NCI-H748 (cell line): ENCODE data around the gene IQCE.

ENCODE experiments used
- DNase-seq: peaks from one replicate; lab custom pipeline; 2025; ENCODE audit not compliant: unreplicated experiment; lab: John Stamatoyannopoulos, UW

Gene IQCE

DNA sequence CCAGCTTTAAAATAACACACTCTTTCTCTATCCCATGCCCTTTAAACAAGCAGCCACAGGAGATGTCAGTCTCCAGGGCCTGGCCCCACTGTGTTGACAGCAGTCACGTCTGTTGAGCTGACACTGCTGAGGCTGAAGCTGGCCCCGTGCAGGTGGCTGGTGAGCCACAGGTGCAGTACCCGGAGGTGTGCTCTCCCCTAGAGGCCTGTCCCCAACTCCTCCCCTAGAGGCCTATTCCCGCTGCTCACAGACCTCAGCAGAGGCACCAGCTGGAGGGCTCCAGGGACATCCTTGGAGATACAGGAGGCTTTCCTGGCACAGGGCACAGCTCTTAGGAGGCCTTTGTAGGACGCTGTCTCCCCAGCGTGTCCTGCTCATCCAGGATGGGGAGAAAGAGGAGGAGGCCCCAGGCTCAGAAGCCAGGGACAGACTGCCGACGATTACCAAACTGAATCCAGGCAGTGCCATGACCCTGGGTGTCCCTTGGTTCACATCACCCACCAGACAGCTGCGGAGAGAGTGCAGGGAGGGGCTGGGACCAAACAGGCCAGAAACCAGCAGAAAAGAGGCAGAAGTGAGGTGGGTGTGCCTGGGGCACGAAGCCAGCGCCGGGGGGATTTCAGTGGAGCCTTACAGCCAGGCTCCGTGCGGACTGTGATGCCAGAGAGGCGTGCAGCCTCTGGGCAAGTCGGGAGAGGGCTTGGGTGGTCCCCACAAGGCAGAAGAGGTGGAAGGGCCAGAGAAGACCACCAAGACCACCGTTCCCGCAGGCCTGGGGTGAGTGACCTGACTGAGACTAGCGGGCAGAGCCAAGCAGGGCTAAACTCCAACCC, 54.5 kb downstream of the IQCE start:
- DNase-seq = no peak

DNA sequence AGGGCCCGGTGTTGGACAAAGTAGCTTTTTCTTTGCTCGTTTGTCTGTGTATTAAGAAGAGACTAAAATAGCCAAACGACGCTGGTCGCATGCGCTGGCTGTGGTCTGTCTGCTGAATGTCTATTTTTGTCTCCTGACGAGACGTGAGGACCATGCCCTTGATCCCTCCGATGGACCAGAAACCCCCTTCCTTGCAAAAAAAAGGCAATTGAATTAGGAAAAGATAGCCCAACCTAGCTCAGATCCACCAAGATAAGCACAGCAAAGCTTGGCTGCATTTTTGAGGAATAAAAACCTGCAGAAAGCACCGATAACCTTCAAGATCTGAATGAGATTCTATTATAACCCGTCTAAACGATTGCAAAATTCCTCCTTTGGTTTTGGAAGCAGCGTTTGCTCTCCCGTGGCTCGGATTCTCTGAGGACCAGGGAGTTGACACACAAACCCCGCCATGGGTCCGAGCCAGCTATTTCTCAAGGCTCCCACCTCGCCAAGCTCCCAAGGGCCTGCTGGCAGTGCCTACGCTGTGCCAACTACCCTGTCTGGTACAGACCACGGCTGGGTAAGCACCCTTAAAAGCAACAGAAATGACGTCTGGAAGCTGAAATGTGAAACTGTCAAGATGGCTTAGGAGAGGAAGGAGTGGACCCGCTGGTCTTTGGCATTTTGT, 55.3 kb downstream of the IQCE start:
- DNase-seq = no peak

DNA sequence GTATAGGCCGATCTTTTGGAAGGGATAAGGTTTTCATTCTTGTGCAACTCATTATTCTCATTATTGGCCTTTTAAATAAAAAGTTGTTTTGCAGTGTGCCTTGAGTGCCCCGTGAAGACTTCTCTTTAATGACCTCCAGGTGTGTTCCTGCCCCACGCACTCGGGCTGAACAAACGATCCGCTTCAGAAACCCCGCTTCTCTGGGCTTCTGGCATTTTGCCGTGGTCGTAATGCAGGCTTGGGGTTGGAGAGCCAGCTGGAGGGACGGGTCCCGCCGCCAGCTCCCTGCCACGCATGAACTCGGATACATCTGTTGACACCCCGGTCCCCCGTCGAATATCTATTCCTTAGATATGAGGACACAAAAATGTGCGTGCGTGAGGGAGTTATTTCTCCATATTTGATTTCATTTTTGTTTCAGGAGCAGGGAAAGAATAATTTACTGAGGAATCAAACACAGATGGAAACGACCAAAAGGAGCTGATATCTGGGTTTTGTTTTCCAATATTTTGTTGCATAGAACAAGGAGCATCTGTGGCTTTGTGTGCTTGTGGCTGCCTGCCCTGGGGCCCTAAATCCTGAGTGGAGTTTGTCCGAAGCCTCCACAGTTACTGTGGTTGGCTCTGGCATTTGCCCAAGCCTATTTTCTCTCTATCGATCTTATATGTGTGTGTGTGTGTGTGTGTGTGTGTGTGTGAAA, 56.0 kb downstream of the IQCE start:
- DNase-seq = no peak

DNA sequence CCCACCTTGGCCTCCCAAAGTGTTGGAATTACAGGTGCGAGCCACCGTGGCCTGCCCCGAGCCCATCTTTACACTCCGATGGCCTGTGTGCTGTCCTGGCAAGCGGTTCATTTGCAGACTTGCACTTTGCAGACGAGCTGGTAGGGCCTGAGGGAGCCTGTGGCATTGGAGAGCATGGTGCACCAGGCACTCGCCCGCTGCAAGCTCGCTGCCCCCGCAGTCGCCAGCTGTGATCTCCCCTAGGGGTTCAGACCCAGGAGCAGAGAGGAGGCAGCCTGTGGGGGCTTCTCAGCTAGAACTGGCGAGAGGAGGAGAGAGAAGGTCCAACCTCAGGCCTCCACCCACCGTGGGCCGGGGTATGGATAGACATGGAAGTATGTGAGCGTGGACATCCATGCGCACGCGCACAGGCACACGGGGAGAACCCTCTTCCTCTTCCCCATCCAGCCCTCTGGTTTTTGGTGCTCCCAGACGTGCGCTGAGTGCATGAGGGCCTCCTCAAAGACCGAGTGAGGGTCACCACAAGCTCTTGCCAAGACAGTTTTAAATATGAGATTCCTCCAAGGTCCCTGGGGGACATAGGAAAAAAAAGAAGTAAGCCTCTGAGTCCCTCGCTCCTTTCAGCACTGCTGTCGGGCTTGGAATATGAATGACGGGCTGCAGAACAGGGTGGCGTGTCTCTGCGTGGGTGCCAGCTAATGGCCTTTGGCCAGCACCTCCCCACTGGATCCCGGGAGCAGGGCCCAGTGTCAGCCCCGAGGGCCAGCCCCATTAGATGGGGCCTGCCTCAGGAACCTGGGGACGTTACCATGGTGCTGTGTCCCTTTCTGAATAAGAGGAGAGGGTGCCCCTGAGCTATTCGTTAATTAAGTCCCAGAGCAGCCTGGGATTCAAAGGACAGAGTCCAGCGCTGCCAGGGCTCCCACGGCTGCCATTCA, 57.9 kb downstream of the IQCE start:
- no peak for DNase-seq

DNA sequence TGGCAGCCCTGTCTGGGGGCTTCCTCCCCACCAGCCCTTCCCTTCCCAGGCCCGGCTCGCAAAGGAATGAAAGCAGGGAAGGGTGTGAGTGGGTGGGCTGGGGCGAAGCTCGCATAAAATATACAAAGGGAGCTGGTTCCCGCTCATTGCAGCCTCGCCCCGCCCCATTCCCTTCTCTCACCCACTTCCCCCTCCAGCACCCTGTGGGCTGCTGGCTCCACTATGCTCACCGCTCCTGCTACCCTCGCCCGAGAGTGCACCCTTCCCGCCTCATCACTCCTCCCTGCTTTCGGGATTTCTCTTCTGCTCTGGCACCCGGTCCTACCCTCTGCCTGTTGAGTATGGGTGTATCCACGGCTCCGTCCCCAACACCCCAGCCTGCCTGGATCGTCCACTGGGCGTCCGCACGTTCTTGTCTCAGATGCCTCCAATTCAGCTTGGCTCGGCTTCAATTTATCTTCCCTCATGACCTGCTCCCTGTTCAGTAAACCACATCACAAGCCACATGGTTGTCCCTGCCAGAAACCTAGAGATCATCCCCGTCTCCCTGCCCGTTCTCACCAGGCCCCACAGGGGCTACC, 58.6 kb downstream of the IQCE start:
- no peak for DNase-seq

DNA sequence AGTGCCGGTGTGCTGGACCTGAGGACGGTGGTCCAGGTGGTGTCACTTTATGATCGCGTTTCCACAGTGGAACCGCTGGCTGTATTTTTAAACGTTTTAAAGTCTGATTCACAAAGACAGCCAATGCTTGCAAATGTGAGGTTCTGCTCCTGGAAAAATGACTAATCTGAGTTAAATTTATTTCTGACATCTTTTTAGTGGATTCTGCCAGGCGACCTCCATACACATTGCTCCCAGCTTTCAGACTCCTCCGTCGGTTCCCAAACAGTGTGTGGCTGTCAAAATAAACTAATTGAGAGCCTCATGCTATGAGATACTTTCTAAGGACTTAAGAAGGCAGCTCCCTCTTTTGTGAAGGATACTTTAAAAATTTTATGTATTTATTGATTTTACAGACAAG, 60.3 kb downstream of the IQCE start:
- no peak for DNase-seq

DNA sequence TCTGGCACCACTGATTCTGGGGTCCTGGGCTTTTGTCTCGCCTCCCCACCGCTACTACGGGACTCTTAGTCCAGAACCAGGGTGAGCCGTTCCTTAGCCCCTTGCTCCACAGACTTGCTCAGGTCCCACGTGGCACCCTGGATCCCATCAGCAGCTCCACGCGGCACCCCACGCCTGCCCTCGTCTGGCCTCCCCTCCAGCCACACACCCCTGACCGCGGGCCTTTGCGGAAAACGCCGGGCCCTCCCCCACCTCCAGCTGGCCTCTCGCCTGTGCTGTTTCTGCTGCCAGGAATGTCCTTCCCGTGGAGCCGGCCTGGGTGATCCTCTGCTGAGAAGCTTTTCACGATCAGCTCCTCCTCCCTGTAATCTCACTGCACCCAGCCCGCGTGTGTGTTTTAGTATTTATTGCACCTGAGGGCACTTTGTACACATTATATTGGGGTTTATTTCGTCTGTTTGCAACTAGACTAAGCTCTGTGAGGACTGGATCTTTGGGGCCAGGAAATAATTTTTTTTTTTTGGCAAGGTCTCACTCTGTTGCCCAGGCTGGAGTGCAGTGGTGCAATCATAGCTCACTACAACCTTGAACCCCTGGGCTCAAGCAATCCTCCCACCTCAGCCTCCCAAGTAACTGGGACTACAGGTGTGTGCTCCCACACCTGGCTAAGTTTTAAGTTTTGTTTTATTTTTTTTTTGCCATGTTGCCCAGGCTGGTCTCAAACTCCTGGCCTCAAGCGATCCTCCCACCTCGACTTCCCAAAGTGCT, 62.5 kb downstream of the IQCE start:
- DNase-seq = no peak

DNA sequence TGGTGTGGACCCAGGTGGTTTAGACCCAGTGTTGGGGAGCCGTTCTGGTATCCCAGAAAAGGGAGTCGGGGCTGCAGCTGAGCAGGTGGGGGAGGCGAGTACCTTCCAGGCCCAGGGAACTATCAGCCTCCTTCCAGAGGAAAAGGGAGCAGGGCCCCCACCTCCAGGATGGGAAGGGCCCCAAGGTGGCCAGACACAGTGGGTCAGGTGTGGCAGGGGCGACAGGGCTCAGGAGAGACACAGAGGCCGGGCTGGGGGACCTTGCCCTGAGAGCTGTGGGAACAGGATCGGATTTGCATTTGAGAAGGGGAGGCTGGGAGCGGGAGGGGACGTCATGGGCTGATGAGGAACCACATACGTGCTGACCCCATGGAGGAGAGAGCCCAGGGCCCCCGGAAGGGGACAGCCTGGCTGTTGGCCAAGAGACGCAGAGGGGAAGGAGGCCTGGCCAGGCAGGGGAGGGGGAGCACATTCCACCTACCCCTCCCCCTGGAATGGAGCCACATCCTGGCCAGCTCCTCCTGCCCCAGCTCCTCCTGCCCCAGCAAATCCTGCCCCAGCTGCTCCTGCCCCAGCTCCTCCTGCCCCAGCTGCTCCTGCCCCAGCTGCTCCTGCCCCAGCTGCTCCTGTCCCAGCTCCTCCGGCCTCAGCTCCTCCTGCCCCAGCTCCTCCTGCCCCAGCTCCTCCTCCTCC, 63.3 kb downstream of the IQCE start:
- DNase-seq = no peak

DNA sequence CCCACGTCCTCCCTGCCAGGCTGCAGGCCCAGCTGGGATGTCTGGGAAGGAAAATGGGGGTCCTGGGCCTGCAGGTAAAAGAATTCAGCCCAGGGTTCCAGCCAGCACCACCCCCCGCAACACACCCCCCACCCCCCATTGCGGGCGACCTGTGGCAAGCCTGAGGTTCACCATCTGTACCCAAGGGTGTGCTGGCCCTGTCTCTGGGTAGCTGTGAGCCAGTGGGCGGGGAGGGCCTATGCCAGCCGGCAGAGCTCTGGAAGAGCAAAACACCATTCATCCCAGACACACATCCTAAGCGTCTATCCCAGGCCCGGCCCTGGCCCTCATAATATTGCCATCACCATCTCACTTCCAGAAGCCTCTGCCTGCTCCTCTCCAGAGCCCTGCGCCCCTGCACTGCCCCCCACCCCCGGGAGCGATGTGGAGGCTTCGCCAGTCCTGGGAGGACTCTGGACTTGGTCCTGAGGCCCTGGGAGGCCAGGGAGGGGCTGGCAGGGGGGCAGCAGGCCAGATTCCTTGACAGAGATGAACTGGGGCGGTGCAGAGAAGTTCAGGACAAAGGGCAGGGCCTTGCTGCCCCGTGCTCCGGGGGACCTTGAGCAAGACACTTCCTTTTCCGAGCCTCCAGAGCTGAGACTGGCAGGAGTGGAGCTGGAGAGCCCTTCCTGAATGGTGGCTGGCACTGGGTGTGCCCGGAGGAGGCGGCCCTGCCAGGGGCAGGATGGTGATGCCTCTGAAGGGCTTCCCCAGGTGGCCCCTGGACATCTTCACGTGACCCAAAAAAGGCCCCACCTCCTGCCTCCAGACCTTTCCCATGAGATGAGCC, 64.3 kb downstream of the IQCE start:
- no peak for DNase-seq

DNA sequence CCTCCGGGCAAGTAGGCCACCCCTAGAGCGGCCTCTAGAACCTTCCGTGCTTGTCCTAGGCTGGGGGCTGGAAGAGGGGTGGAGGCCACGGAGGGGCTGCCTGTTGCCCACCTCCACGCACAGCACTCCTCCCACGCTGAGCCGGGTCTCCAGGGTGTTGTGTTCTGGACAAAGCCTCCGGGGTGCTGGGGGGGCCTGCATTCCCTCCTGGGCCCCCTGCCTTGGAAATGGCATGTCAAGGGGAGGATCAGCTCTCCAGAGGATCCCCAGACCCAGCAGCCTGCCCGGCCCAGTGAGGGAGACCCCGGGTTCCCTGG, 64.9 kb downstream of the IQCE start:
- DNase-seq = no peak

DNA sequence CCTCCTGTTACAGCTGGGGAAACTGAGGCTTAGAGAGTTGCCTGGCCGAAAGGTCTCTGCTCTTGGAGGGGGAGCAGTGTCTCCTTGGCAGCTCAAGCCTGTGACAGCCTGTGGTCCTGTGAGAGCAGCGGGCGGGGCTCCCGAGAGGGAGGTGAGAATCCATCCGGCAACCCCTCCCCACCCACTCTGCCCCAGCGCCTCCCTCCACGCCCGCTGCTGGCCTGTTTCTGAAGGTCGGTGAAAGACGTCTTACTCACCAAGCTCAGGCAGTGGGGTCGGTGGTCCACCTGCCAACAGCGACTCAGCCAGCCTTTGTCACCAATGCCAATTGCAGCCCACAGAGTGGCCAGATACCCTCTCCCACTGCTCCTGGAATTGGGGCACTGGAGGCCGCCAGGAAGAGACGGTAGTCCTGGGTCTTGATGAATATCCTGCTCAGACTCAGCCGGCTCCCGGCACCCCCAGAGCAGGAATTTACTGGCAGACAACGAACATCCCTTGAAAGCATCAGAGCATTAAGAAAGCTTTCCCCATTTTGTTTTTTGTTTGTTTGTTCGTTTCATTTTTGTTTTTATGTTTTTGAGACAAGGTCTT, 65.6 kb downstream of the IQCE start:
- no peak for DNase-seq

DNA sequence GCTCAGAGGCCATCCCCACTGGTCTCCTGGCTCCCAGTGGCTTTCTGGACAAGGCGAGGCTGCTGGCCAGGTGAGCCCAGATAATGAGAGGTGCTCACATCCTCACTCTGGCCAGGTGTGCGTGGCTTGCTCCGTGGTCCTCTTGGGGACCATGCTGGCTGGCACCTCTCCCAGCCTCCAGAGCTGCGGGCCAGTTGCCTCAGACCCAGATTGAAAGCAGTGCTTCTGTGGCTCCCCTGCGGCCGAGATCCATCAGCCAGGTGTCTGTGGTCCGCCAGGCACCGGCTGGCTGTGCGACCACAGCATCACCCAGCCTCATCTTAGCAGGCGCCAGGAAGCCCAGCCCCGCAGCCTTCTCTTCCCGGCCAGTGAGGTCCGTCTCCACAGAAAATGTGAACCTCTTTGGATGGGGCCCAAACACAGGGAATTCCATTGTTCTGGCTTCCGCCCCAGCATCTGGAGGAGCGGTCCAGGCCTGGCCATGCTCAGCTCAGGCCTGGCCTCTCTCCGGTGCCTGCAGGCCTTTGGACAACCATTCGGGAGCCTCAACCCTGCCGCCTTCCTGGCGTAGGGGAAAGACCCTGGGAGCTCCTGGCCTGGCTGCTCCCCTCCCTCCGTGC, 67.8 kb downstream of the IQCE start:
- no peak for DNase-seq

DNA sequence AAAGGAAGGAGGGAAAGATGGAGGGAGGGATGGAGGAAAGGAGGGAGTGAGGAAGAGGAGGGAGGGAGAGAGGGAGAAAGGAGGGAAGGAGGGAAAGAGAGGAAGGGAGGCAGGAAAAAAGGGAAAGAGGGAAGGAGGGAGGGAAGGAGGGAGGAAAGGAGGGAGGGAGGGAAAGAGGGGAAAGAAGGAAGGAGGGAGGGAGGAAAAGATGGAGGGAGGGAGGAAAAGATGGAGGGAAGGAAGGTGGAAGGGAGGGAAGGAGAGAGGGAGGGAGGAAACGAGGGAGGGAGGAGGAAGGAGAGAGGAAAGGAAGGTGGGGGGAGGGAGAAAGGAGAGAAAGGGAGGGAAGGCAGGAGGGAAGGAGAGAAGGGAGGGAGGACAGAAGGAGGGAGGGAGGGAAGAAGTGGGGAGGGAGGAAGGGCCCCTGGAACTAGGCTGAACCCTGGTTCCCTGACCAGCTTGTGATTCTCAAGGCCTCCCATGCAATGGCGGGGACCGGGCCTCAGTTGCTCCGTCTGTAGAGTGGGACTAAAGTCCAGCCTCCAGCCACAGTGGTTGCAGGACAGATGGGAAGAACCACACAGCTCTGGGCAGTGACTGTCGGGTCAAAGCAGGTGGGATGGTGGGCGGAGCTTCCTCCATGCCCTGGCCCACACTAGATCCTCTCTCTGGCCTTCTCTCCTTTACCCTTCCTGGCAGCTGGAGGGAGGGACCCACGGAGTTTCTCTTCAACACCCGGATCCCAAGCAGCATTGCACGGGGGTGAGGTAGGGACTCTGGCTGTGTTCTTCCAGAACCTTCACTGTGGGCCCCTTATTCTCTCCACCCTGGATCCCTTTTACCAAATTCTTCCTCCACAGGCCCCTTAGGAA, 68.7 kb downstream of the IQCE start:
- no peak for DNase-seq

DNA sequence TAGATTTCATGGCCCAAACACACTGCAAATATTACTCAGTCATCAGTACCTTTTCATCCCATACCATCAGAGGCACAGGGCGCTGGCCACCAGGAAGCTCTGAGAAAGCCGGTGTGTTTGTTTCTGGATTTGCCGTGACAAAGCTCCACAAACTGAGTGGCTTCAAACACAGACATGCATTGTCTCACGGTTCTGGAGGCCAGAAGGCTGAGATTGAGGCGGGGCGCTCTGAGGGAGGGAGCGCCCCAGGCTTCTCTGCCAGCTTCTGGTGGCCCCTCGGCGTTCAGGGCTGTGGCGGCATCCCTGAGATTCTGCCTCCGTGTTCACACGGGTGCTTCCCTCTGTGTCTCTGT, 69.3 kb downstream of the IQCE start:
- no peak for DNase-seq

DNA sequence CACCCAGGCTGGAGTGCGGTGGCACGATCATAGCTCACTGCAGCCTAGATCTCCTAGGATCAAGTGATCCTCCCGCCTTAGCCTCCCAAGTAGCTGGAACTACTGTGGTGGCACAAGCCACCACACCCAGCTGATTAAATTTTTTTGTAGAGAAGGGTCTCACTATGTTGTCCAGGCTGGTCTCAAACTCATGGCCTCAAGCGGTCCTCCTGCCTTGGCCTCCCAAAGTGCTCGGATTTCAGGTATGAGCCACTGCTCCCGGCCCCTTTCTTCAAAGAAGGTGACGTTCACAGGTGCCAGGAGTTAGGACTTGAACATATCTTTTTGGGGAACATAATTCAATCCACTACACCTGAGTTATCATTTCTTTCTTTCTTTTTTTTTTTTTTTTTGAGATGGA, 70.1 kb downstream of the IQCE start:
- no peak for DNase-seq

DNA sequence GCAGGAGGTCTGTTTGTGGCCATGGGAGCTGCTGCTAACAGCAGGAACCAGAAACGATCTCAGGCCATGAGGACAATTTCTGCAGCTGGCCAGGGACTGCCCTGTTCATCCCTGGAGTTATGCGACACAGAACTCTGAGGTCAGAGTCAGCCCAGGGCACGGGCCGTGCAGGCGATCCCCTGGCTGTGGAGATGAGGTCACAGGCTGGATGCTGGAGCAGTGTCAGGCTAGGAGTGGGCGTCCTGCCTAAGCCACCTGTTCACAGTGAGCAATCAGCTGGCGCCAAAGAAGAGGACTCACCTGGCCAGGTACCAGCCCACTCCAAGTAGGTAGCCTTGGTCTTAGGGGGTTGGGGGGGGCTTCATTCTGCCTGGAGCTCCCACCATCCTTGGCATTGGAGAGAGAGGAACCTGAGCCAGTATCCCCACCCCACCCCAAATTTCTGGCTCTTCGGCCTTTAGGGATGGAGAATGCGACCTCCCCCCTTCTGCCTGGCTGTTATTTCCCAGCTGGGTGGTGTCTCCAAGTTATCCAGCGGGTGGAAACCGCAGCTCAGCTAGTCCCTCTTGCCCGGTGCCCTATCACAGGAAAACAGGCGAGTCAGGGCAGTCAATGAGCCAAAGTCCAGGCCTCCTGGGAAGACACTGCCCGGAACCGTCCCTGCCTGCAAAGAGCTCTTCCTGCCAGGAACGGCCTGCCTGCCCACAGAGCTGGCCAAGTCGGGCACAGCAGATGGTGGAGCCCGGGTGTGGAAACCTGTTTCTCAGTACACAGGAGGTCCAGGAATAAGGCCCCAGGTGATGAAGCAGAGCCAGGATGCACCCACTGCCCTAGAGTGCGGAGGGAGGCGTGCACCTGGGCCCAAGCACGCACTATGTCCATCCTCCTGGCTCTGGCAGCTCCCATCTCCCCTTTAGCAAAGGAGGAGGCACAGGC, 71.2 kb downstream of the IQCE start:
- no peak for DNase-seq
